Activated T-cell treated with anti-CD3 and anti-CD28 coated beads for 4 hours (primary cell): ENCODE data around the gene RIMKLA.

ENCODE experiments used
- DNase-seq: peaks from one replicate; pipeline ENCODE4 v3.0.0-alpha.2; 2020

RIMKLA gene

GRCh38 chr1:42379794-42380585 is 602 bp upstream of the RIMKLA start:
- no peak for DNase-seq

- DNase-seq, result no peak
Measured at GRCh38 chr1:42381280-42381673, 685 bp downstream of the RIMKLA start.

- DNase-seq, result no peak
Measured at GRCh38 chr1:42385283-42385682, 4.7 kb downstream of the RIMKLA start.

- DNase-seq, result no peak
Measured at GRCh38 chr1:42386051-42386450, 5.5 kb downstream of the RIMKLA start.

GRCh38 chr1:42392255-42392654 is 11.7 kb downstream of the RIMKLA start:
- no peak for DNase-seq

- DNase-seq, result no peak
Measured at GRCh38 chr1:42392967-42393848, 12.6 kb downstream of the RIMKLA start.

GRCh38 chr1:42399315-42400100 is 18.9 kb downstream of the RIMKLA start:
- DNase-seq, result no peak

GRCh38 chr1:42403880-42404400 is 23.3 kb downstream of the RIMKLA start:
- DNase-seq, result no peak

- no peak for DNase-seq
Measured at GRCh38 chr1:42414551-42415496, 34.2 kb downstream of the RIMKLA start.

- DNase-seq, result no peak
Measured at GRCh38 chr1:42417166-42417565, 36.6 kb downstream of the RIMKLA start.

- no peak for DNase-seq
Measured at GRCh38 chr1:42418516-42418915, 37.9 kb downstream of the RIMKLA start.

- DNase-seq, result no peak
Measured at GRCh38 chr1:42419126-42419821, 38.7 kb downstream of the RIMKLA start.

GRCh38 chr1:42420121-42420520 is 39.5 kb downstream of the RIMKLA start:
- DNase-seq, result no peak

- no peak for DNase-seq
Measured at GRCh38 chr1:42420911-42421585, 40.5 kb downstream of the RIMKLA start.

GRCh38 chr1:42422737-42423136 is 42.1 kb downstream of the RIMKLA start:
- no peak for DNase-seq

- no peak for DNase-seq
Measured at GRCh38 chr1:42423681-42424080, 43.1 kb downstream of the RIMKLA start.

GRCh38 chr1:42424201-42424600 is 43.6 kb downstream of the RIMKLA start:
- no peak for DNase-seq

- DNase-seq, result no peak
Measured at GRCh38 chr1:42427240-42427639, 46.6 kb downstream of the RIMKLA start.

- no peak for DNase-seq
Measured at GRCh38 chr1:42429603-42430002, 49.0 kb downstream of the RIMKLA start.
